SK-N-SH (cell line): Measurements from ENCODE around the gene NTNG1. TPM values are rescaled to one million over a fixed set of nuclear protein-coding genes. Genes with fewer than 3 reads are reported as not detected.

Experiments used
- CTCF ChIA-PET: fragments of 300-600, 350-600 bp; formaldehyde crosslinking; extraction: SDS; loops from one replicate; lab custom pipeline; 2021; lab: Yijun Ruan, JAX
- POLR2A ChIA-PET: fragments of 350-600 bp; sonication (Branson Sonifier 250); formaldehyde crosslinking; extraction: SDS; loops from one replicate; lab custom pipeline; 2020; ENCODE audit warnings: antibody characterized with exemption, inconsistent platforms; lab: Yijun Ruan, JAX
- DNase-seq: peaks from one replicate; pipeline ENCODE4 v3.0.0; 2012
- H2AFZ ChIP-seq: fragments of 200-600 bp; sonication (generic); 2 replicates; pipeline ENCODE4 v1.8.1; 2016; ENCODE audit warnings: antibody characterized with exemption, mild to moderate bottlenecking, low read depth
- H3F3A ChIP-seq: fragments of 200-600 bp; sonication (generic); replicated peaks from 2 replicates; pipeline ENCODE3; 2016; ENCODE audit warnings: antibody characterized with exemption, mild to moderate bottlenecking; ENCODE audit not compliant: insufficient read depth
- H3K27ac ChIP-seq, 2 experiments: fragments of 200-500 bp in 1 of 2; fragments of 200-600 bp in 1 of 2; sonication (Bioruptor generic) in 1 of 2; sonication (generic), shearing (Covaris generic) in 1 of 2; 2 replicates each; pipeline versions ENCODE4 v1.5.1 to v1.6.1; 2014 to 2016; ENCODE audit warnings: low read depth in 2 of 2, inconsistent platforms in 1 of 2, low read length in 1 of 2, mild to moderate bottlenecking in 1 of 2, mixed read lengths in 1 of 2
- H3K27me3 ChIP-seq: fragments of 200-600 bp; sonication (generic), shearing (Covaris generic); 2 replicates; pipeline ENCODE4 v1.6.1; 2016; ENCODE audit warnings: mixed run types; ENCODE audit not compliant: insufficient read depth
- H3K36me3 ChIP-seq, 2 experiments: fragments of 200-500 bp in 1 of 2; fragments of 200-600 bp in 1 of 2; sonication (Bioruptor generic) in 1 of 2; sonication (generic) in 1 of 2; replicated peaks in 1 of 2; 2 replicates each; pipeline versions ENCODE3 to v1.5.1; 2014 to 2016; ENCODE audit warnings: low read length in 1 of 2, mild to moderate bottlenecking in 1 of 2; ENCODE audit not compliant: insufficient read depth in 2 of 2, control insufficient read depth in 1 of 2
- H3K4me1 ChIP-seq, 2 experiments: fragments of 200-500 bp in 1 of 2; fragments of 200-600 bp in 1 of 2; sonication (Bioruptor generic) in 1 of 2; sonication (generic), shearing (Covaris generic) in 1 of 2; 2 replicates each; pipeline versions ENCODE4 v1.5.1 to v1.6.1; 2014 to 2016; ENCODE audit warnings: low read depth in 1 of 2, low read length in 1 of 2, mixed run types in 1 of 2; ENCODE audit not compliant: insufficient read depth in 2 of 2, control insufficient read depth in 1 of 2
- H3K4me2 ChIP-seq: fragments of 200-600 bp; sonication (generic), shearing (Covaris generic); 2 replicates; pipeline ENCODE4 v1.6.1; 2017; ENCODE audit warnings: mixed run types
- H3K4me3 ChIP-seq, 2 experiments: fragments of 200-500 bp in 1 of 2; fragments of 200-600 bp in 1 of 2; sonication (Bioruptor generic) in 1 of 2; sonication (generic), shearing (Covaris generic) in 1 of 2; 2 replicates each; pipeline versions ENCODE4 v1.5.1 to v1.8.1; 2014 to 2016; ENCODE audit warnings: low read depth in 2 of 2, inconsistent platforms in 1 of 2, low read length in 1 of 2, mild to moderate bottlenecking in 1 of 2, mixed read lengths in 1 of 2, moderate library complexity in 1 of 2
- H3K79me2 ChIP-seq: fragments of 200-600 bp; sonication (generic); 2 replicates; pipeline ENCODE4 v1.8.1; 2017; ENCODE audit warnings: mild to moderate bottlenecking; ENCODE audit not compliant: insufficient read depth
- H3K9ac ChIP-seq: fragments of 200-600 bp; sonication (generic); 2 replicates; pipeline ENCODE4 v1.6.1; 2017; ENCODE audit warnings: mixed run types
- H3K9me2 ChIP-seq: fragments of 200-600 bp; sonication (generic); 2 replicates; pipeline ENCODE4 v1.6.1; 2017; ENCODE audit warnings: mixed run types
- H3K9me3 ChIP-seq: fragments of 200-600 bp; sonication (generic); 2 replicates; pipeline ENCODE4 v1.6.1; 2017; ENCODE audit warnings: mixed run types, mild to moderate bottlenecking, moderate library complexity
- H4K20me1 ChIP-seq: fragments of 200-600 bp; sonication (generic); 2 replicates; pipeline ENCODE4 v1.6.1; 2017; ENCODE audit warnings: mild to moderate bottlenecking, mixed run types; ENCODE audit not compliant: insufficient read depth
- ELF1 ChIP-seq: IDR thresholded peaks from 2 replicates; pipeline ENCODE4 v1.4.0; 2012
- FOXJ3 ChIP-seq: sonication (generic); formaldehyde crosslinking; IDR thresholded peaks from 2 replicates; pipeline ENCODE4 v1.5.1; 2020; ENCODE audit warnings: mild to moderate bottlenecking, missing genetic modification reagents
- FOXM1 ChIP-seq: IDR thresholded peaks from 2 replicates; pipeline ENCODE4 v1.4.0; 2012; ENCODE audit warnings: low read depth, mild to moderate bottlenecking
- GABPA ChIP-seq: IDR thresholded peaks from 2 replicates; pipeline ENCODE4 v1.4.0; 2012; ENCODE audit warnings: low read depth, mild to moderate bottlenecking
- GATA2 ChIP-seq: sonication (generic); formaldehyde crosslinking; IDR thresholded peaks from 2 replicates; pipeline ENCODE4 v1.5.0; 2020; ENCODE audit warnings: mild to moderate bottlenecking, missing genetic modification reagents
- MXI1 ChIP-seq: IDR thresholded peaks from 2 replicates; pipeline ENCODE4 v1.6.1; 2012; ENCODE audit warnings: mild to moderate bottlenecking, low read depth, low read length, improper control_type of control experiment
- NFIC ChIP-seq: IDR thresholded peaks from 2 replicates; pipeline ENCODE4 v1.4.0; 2012; ENCODE audit warnings: borderline replicate concordance
- POLR2AphosphoS5 ChIP-seq: IDR thresholded peaks from 2 replicates; pipeline ENCODE4 v1.6.1; 2012; ENCODE audit warnings: low read depth, low read length
- RCOR1 ChIP-seq: fragments of 150-350 bp; IDR thresholded peaks from 2 replicates; pipeline ENCODE4 v1.6.1; 2017; ENCODE audit warnings: antibody characterized with exemption, low read length
- TAF1 ChIP-seq: IDR thresholded peaks from 2 replicates; pipeline ENCODE4 v1.6.1; 2012; ENCODE audit warnings: low read depth, mild to moderate bottlenecking, low read length, moderate library complexity, borderline replicate concordance
- WGBS: methylation state at CpG from one replicate; pipeline ENCODE4 v1.1.6; 2017; ENCODE audit warnings: low lambda C conversion rate; 5-methylcytosine and 5-hydroxymethylcytosine counted together
- polyA plus RNA-seq, 3 experiments: library from polyadenylated mRNA; depleted of rRNA; stranded (reverse); fragments of >200 nt; gene quantifications; 2 replicates each; pipeline ENCODE4 v1.2.3, GENCODE V29; 2012
- TF ChIP-seq, protein P1 (sequence below): IDR thresholded peaks from 2 replicates; pipeline ENCODE4 v1.4.0; 2012; ENCODE audit warnings: low read depth, borderline replicate concordance
- TF ChIP-seq, protein P2 (sequence below): IDR thresholded peaks from 2 replicates; pipeline ENCODE4; 2012

Gene NTNG1
- polyA plus RNA-seq, 1 of the 3 experiments (the other 2 are of a cell fraction), result 0.03 TPM

DNA sequence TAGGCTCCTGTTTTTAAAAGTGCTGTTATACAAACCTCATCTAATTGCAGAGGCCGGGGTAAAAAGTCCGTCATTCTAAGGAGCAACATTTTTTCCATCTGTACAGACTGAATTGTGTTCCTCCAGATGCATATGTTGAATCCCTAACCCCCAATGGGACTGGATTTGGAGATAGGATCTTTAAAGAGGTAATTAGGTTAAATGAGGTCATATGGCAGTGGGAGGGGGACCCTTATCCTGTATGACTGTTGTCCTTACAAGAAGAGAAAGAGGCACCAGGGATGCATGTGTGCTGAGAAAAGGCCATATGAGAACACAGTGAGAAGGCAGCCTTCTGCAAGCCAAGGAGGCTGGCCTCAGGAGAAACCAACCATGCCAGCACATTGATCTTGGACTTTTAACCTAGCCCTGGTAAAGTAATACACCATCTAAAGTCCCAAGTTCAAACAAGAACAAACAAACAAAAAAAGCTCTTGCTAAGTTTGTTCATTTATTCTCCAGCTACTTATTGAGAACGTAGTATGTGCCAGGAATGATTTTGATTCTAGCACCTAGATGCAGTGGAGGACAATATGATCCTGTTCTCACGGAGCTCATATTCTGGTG, 352.4 kb downstream of the NTNG1 start:
- H3K27me3 ChIP-seq, result no peaks in the 10 kb centered on the region
- no peak overlapping the region for H3K4me2 ChIP-seq
- H3K9me3 ChIP-seq, result no peaks in the 10 kb centered on the region
- 44% methylated on average over 4 of the region's 4 CpGs for WGBS
- no peak overlapping the region for H3K27ac ChIP-seq
- no peaks in the 10 kb centered on the region for H3K79me2 ChIP-seq
- TF ChIP-seq MXI1 (no peak), RCOR1 (no peak), ELF1 (no peak), POLR2AphosphoS5 (no peak)
- no peaks in the 10 kb centered on the region for H3F3A ChIP-seq
- H4K20me1 ChIP-seq, result no peaks in the 10 kb centered on the region
- CTCF ChIA-PET, result no interaction called here
- H3K9ac ChIP-seq, result no peak overlapping the region
- H3K4me1 ChIP-seq, result no peaks in the 10 kb centered on the region; a peak in 1 of 4 replicates
- DNase-seq, result peak; percentile 27
- H3K4me3 ChIP-seq, result no peak overlapping the region
- H3K36me3 ChIP-seq, result no peaks in the 10 kb centered on the region
- H3K9me2 ChIP-seq, result no peaks in the 10 kb centered on the region
- POLR2A ChIA-PET, result no interaction called here
- H2AFZ ChIP-seq, result no peak overlapping the region

DNA sequence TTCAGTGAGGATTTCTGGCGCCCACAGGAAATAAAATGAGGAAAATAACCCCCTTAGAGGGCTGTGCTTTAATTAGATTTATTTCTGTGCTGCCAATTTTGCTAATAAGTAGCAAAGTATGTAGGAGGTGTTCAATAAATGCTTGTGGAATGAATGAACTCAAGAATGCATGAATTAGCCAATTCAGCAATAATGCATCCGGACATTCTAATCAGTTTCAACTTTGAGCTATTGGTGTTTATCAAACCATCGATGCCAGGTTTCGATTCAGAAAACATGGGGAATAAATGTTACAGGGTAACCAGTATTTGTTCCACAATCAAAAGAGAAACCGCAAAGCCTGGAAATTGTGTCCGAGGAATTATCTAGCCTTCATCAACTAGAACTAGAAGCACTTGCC, 353.2 kb downstream of the NTNG1 start:
- no peaks in the 10 kb centered on the region for H3K9me3 ChIP-seq
- no peaks in the 10 kb centered on the region for H3K9me2 ChIP-seq
- H3F3A ChIP-seq, result no peaks in the 10 kb centered on the region
- H3K4me2 ChIP-seq, result no peak overlapping the region
- ChIA-PET POLR2A (no interaction called here), CTCF (no interaction called here)
- no peaks in the 10 kb centered on the region; a peak in 1 of 4 replicates for H3K4me1 ChIP-seq
- H3K9ac ChIP-seq, result no peak overlapping the region
- H3K4me3 ChIP-seq, result no peak overlapping the region
- H3K79me2 ChIP-seq, result no peaks in the 10 kb centered on the region
- WGBS, result 71% methylated on average over 6 of the region's 6 CpGs
- H3K27me3 ChIP-seq, result no peaks in the 10 kb centered on the region
- no peak for DNase-seq
- H3K36me3 ChIP-seq, result no peaks in the 10 kb centered on the region
- no peak overlapping the region for H2AFZ ChIP-seq
- no peak overlapping the region for H3K27ac ChIP-seq
- TF ChIP-seq, protein P1, sequence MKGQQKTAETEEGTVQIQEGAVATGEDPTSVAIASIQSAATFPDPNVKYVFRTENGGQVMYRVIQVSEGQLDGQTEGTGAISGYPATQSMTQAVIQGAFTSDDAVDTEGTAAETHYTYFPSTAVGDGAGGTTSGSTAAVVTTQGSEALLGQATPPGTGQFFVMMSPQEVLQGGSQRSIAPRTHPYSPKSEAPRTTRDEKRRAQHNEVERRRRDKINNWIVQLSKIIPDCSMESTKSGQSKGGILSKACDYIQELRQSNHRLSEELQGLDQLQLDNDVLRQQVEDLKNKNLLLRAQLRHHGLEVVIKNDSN, result no peak
- TF ChIP-seq GATA2 (CRISPR knock-in tag) (no peak), NFIC (no peak), GABPA (no peak), FOXM1 (no peak), FOXJ3 (CRISPR knock-in tag) (no peak), TAF1 (no peak)
- TF ChIP-seq, protein P2, sequence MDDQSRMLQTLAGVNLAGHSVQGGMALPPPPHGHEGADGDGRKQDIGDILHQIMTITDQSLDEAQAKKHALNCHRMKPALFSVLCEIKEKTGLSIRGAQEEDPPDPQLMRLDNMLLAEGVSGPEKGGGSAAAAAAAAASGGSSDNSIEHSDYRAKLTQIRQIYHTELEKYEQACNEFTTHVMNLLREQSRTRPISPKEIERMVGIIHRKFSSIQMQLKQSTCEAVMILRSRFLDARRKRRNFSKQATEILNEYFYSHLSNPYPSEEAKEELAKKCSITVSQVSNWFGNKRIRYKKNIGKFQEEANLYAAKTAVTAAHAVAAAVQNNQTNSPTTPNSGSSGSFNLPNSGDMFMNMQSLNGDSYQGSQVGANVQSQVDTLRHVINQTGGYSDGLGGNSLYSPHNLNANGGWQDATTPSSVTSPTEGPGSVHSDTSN, result no peak
- H4K20me1 ChIP-seq, result no peaks in the 10 kb centered on the region
